SHP77 treated with DMSO at 0.1 percent for 48 hours (cell line): Measurements from ENCODE around the gene PIGM.

Experiments used
- DNase-seq: peaks from one replicate; lab custom pipeline; 2025; lab: John Stamatoyannopoulos, UW

The PIGM gene

GRCh38 chr1:160022330-160023310 is 9.2 kb downstream of the PIGM start:
- DNase-seq = no peak

- no peak for DNase-seq
Measured at GRCh38 chr1:160021376-160022074, 10.3 kb downstream of the PIGM start.

GRCh38 chr1:160020196-160020595 is 11.6 kb downstream of the PIGM start:
- no peak for DNase-seq

- no peak for DNase-seq
Measured at GRCh38 chr1:160018900-160019299, 12.9 kb downstream of the PIGM start.

- DNase-seq = no peak
Measured at GRCh38 chr1:160018347-160018746, 13.4 kb downstream of the PIGM start.

- no peak for DNase-seq
Measured at GRCh38 chr1:160017592-160017991, 14.2 kb downstream of the PIGM start.

- no peak for DNase-seq
Measured at GRCh38 chr1:160011781-160012180, 20.0 kb downstream of the PIGM start.

- no peak for DNase-seq
Measured at GRCh38 chr1:160009801-160010200, 22.0 kb downstream of the PIGM start.

- no peak for DNase-seq
Measured at GRCh38 chr1:160009081-160009480, 22.7 kb downstream of the PIGM start.

- peak; percentile 2 for DNase-seq
Measured at GRCh38 chr1:160007577-160008200, 24.1 kb downstream of the PIGM start.

- DNase-seq = no peak
Measured at GRCh38 chr1:160006312-160006940, 25.4 kb downstream of the PIGM start.

- DNase-seq = no peak
Measured at GRCh38 chr1:160005070-160005469, 26.7 kb downstream of the PIGM start.

GRCh38 chr1:160004425-160004824 is 27.4 kb downstream of the PIGM start:
- DNase-seq = no peak

- DNase-seq = no peak
Measured at GRCh38 chr1:160004001-160004400, 27.8 kb downstream of the PIGM start.

- DNase-seq = no peak
Measured at GRCh38 chr1:160001440-160001839, 30.4 kb downstream of the PIGM start.

GRCh38 chr1:159999204-159999603 is 32.6 kb downstream of the PIGM start:
- no peak for DNase-seq

GRCh38 chr1:159996653-159997052 is 35.1 kb downstream of the PIGM start:
- DNase-seq = no peak

- no peak for DNase-seq
Measured at GRCh38 chr1:159994896-159995295, 36.9 kb downstream of the PIGM start.

- no peak for DNase-seq
Measured at GRCh38 chr1:159993911-159994310, 37.9 kb downstream of the PIGM start.

GRCh38 chr1:159992161-159992560 is 39.6 kb downstream of the PIGM start:
- DNase-seq = no peak

GRCh38 chr1:159991513-159991912 is 40.3 kb downstream of the PIGM start:
- DNase-seq = no peak

GRCh38 chr1:159990005-159990404 is 41.8 kb downstream of the PIGM start:
- DNase-seq = no peak
